GM21723 (cell line): Measurements from ENCODE around the gene LDLRAP1.

Experiments
- ATAC-seq: cut with Tn5 transposase; IDR thresholded peaks from one replicate; pipeline ENCODE4 v1.9.1; 2021; ENCODE audit warnings: mild to moderate bottlenecking, moderate library complexity; ENCODE audit not compliant: unreplicated experiment

Gene LDLRAP1

GRCh38 chr1:25523542-25523941, 19.9 kb upstream of the LDLRAP1 start:
- ATAC-seq: no peak

- no peak for ATAC-seq
These were observed 18.6 kb upstream of the LDLRAP1 start for GRCh38 chr1:25524568-25525360.

- ATAC-seq: no peak
These were observed 18.1 kb upstream of the LDLRAP1 start for GRCh38 chr1:25525361-25525688.

GRCh38 chr1:25526753-25527152, 16.7 kb upstream of the LDLRAP1 start:
- no peak for ATAC-seq

- no peak for ATAC-seq
These were observed 16.1 kb upstream of the LDLRAP1 start for GRCh38 chr1:25527226-25527846.

- ATAC-seq: no peak
These were observed 15.3 kb upstream of the LDLRAP1 start for GRCh38 chr1:25527946-25528595.

GRCh38 chr1:25528881-25529517, 14.4 kb upstream of the LDLRAP1 start:
- ATAC-seq: no peak

- ATAC-seq: no peak
These were observed 13.8 kb upstream of the LDLRAP1 start for GRCh38 chr1:25529518-25530185.

GRCh38 chr1:25530186-25531081, 13.0 kb upstream of the LDLRAP1 start:
- no peak for ATAC-seq

GRCh38 chr1:25531082-25531461, 12.3 kb upstream of the LDLRAP1 start:
- no peak for ATAC-seq

- no peak for ATAC-seq
These were observed 10.4 kb upstream of the LDLRAP1 start for GRCh38 chr1:25532970-25533369.

- no peak for ATAC-seq
These were observed 9.5 kb upstream of the LDLRAP1 start for GRCh38 chr1:25533775-25534409.

- no peak for ATAC-seq
These were observed 9.0 kb upstream of the LDLRAP1 start for GRCh38 chr1:25534410-25534788.

GRCh38 chr1:25536124-25536523, 7.3 kb upstream of the LDLRAP1 start:
- ATAC-seq: no peak

GRCh38 chr1:25537153-25537831, 6.1 kb upstream of the LDLRAP1 start:
- ATAC-seq: no peak

- no peak for ATAC-seq
These were observed 5.1 kb upstream of the LDLRAP1 start for GRCh38 chr1:25538191-25538767.

GRCh38 chr1:25540750-25541342, 2.6 kb upstream of the LDLRAP1 start:
- ATAC-seq: no peak

GRCh38 chr1:25541425-25541824, 2.0 kb upstream of the LDLRAP1 start:
- no peak for ATAC-seq
